SIG-M5 (cell line): ENCODE results near the gene NFE2L2.
A peak's percentile ranks its signal among the peaks of the same experiment; 100 is the strongest.
"Not testable (repeated sequence)": the region's sequence is repeated elsewhere in the genome, so short reads cannot be mapped to it uniquely, and the experiment has no call there.

Source experiments
- DNase-seq: peaks from one replicate; lab custom pipeline; 2025; lab: John Stamatoyannopoulos, UW

Gene NFE2L2

DNA sequence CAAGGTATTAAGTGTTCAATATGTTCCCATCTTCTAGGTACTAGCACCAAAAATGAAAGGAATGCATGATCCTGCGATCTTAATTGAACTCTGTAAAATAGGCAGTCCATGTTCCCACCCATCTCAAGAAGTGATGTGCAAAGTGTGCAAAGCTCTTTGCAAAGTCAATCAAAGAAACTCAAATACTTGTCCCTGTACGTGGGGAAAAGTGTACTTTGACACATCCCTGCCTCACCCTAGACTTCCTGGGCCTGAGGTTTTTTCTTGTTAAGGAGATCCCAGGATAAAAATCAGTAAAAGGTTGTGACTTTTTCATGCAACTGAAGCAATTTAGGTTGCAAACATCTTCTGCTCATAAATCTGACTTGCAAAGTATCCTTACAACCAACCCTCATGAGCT is 26.6 kb downstream of the NFE2L2 start:
- DNase-seq = no peak

- no peak for DNase-seq
Observed at GRCh38 chr2:177235855-177236437, 28.6 kb downstream of the NFE2L2 start.

DNA sequence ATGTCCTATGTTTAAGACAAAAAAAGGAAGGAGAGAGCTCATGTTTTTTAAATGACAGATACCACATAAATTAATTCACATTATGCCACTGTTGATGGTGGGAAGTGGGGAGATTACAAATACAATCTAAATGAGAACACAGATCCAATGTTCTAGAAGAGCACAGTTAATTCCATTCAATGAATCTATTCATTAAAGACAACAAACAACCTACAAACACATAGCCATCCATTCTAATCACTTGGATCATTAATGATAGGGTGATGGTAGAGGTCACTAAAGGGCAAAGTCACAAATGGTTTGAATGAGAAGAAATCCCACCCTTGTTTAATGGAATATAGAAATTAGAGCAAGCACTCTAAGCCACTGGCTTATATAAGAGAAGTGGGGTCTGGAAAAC is 30.3 kb downstream of the NFE2L2 start:
- DNase-seq = no peak

GRCh38 chr2:177232098-177232704 is 32.3 kb downstream of the NFE2L2 start:
- DNase-seq = no peak

DNA sequence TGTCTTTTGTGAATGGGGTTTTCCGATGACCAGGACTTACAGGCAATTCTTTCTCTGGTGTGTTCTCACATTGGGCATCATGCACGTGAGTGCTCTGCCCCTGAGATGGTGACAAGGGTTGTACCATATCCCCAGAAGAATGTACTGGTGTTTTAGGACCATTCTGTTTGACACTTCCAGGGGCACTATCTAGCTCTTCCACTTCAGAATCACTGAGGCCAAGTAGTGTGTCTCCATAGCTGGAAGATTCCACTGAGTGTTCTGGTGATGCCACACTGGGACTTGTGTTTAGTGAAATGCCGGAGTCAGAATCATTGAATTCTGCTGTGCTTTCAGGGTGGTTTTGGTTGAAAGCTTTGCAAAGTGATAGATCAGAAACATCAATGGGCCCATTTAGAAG is 33.3 kb downstream of the NFE2L2 start:
- DNase-seq = no peak

DNA sequence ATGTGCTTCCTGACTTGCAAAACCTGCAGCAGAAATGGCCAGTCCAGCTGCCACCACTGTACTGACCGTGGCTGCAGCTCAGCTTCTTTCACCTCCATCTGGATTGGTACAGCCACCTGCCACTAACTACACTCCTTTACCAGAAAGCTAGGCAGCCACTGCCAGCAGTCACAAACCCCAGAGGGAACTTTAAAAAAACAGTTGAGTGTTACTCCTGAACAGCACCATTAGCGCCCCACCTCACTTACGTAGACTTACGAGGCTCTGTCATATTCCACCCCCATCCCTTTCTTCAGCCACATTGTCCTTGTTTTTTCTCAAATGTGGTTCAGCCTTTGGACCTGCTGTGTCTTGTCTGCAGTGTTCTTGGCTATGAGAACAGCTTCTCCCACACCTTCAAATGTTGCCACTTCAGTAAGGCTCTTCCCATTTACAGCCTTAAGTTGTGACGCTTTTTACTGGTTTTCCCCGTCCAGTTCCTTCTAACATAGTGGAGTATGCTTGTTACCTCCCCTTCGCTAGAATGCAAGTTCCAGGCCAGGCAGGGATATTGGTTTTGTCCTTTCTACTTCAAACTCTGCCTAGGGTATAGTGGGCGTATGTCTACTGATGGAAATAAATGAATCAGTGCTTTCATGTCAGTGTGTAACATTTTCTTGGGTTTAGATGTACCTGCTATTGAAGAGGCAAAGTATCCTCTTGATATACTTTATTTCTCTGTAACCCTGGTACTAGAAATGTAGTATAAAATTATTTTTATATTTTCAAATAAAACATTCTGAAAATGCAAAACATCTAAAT is 34.9 kb downstream of the NFE2L2 start:
- DNase-seq = no peak

DNA sequence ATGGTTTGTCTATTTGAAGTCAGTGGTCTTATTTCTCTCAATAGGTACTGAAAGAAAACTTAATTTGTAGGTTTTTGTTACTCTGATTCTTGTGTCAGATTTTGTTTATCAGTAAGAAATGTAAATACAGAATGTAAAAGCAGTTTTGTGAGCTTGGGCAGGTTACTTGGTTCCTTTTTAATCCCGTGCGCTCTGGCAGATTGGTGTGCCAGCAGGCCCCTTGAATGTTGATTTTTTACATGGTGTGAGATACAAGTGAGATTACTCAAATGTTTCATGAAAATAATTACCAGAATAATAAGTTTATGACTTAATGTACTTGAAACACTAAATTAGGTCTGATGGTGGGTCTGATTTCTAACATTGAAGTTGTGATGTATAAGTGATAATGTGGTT is 38.6 kb downstream of the NFE2L2 start:
- no peak for DNase-seq

DNA sequence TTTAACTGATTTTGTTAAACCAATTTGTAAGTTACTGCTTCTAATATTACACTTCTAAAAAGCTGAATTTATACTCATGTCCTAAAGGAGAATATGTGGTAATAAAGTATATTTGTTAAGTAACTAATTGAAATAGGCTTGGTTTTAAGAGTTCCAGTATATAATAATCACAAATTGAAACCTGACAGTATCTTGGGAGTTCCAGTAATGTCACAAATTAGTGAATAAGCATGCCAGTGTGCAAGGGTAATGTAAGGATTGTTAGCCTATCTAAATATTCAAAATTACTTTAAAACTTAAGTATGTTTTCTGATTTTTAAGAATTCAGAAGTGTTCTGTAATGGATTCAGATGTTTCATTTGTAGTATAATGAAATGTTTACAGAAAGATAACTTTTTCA is 41.1 kb downstream of the NFE2L2 start:
- DNase-seq = not testable (repeated sequence)

GRCh38 chr2:177221970-177222369 is 42.6 kb downstream of the NFE2L2 start:
- DNase-seq = no peak

- DNase-seq = no peak
Observed at GRCh38 chr2:177221534-177221933, 43.0 kb downstream of the NFE2L2 start.

DNA sequence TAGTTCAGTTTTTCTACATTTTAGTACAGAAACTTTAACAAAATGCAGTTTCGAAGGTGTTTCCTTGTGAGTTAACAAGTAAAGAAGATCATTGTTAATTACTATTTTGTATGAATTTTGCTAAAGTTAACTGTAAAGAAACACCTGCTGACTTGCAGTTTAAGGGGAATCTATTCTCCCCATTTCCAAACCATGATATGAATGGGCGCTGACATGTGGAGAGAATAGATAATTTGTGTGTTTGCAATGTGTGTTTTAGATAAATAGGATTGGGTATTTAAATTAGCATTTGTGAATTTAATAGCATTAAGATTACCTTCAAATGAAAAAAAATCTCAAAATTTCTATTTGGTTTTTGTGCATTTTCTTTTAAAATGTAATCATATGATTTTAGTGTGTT is 44.7 kb downstream of the NFE2L2 start:
- not testable (repeated sequence) for DNase-seq

DNA sequence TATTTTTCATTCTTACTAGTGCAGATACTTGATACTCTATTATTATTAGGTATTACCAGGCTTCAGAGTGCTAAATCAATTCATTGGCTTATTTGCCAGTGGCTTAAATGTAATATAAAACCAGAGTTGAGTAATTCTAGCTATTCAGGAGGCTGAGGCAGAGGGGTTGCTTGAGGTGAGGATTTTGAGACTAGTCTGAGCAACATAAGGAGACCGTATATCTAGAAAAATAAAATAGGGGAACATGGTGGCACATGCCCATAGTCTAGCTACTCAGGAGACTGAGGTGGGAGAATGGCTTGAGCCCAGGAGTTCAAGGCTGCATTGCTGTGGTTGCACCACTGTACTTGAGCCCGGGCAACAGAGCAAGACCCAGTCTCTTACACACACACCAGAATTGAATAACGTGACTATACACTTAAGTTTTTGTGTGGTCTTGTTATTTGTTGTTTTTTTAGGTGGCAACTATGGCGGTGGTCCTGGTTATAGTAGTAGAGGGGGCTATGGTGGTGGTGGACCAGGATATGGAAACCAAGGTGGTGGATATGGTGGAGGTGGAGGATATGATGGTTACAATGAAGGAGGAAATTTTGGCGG is 47.2 kb downstream of the NFE2L2 start:
- no peak for DNase-seq

DNA sequence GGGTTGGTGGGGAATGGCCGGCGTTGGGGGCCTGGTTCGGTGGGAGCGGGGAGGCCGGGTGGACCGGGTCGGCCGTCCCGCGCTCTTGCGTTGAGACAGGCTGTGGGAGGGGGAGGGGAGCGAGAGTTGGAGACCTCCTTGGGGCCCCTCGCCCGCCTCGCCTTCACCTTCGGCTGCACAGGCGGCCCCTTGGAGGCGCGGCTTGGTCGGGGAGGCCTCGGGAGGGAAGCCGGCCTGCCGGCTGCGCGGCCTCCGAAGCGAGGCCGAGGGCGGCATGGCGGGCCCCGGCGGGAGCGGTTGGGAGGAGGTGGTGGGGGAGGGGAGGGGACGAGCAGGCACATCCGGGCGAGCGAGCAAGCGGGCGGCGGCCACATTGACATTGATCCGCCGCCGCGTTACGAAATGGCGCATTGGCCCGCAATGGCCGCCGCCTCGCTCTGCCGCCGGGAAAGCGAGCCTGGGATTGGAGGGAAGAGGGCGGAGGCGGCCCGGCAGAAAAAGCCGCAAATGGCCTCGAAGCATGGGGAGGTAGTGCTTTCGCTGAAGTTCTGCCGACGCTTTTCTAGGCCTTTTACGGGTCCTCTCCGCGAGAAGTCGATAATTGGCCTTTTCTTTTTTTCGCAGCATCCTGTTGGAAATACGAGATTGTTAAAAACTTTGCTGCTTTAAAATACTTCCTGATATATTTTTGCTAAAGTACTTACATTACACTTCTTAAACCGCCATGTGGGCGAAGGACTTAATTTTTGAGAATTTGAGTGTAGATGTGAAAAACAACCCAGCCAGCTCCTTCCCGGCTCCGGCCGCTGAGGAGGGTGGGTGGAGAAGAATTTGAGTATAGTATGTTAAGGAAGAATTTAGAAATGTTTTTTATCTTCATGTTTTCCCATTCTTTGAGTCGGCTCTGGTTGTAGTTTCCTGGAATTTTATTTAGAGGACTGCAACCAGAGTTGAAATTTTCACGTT is 51.4 kb downstream of the NFE2L2 start:
- DNase-seq = peak; percentile 48

- DNase-seq = peak; percentile 88
Observed at GRCh38 chr2:177212106-177212890, 52.2 kb downstream of the NFE2L2 start, which contains the start of gene HNRNPA3. HNRNPA3 (plus strand) TSS chr2:177212794; CDS start chr2:177212800, 6 bp downstream.

DNA sequence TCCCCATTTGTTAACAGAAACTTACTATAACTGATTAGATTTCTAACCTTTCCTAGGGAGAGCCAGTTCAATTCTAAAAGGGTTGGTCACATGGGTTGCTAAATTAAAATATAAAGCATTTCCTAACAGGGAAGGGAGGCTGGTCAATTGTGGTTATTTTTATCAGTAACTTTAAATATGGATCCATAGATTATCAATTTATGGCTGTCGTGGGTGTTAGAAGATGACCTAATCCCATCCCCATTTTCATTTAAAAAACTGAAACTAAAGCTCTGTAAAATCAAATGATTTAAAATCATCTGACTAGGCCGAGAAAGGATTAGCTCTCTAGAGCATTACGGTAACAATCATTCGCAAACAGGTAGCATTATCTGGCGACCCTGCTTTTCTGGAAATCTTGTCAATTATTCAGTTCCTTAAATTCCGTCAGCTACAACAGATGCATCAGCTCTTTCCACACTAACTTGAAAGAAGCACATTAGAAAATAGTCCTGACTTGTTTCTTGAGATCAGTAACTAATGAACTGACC is 52.9 kb downstream of the NFE2L2 start:
- DNase-seq = no peak

GRCh38 chr2:177211169-177211568 is 53.4 kb downstream of the NFE2L2 start:
- no peak for DNase-seq

DNA sequence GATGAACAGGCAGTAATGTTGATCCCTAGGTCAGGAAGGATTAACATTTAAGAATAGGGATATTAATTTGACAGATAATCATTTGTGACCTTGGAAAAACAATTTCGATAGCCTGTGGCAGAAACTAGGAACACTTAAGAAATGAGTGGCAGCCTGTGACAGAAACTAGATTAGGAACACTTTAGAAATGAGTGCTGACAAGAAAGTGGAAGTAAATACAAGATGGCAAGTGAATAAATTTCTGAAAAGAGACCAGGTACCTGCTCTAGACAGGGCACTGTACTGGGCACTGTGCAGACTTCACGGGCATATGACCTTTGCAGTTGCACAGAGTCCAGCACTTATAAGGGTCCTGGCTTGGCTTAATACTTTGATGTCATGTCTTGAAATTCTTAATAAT is 57.4 kb downstream of the NFE2L2 start:
- no peak for DNase-seq

DNA sequence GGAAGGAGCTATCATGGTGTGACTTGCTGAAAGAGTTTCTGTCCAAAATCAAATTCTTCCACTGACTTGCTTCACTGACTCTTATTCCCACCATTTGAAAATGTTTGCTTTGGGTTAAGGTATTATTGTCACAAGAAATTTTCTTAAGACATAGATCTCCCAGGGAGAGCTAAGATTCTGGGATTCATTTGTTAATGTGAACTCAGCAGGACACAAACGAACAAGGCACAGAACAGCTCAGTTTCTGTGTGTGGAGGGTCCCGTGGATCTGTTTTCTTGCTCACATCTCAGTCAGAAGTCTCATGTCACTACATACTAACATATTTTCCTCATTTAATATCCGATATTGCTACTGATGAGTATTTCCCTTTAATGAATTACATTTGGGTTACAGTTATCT is 60.1 kb downstream of the NFE2L2 start:
- DNase-seq = no peak

DNA sequence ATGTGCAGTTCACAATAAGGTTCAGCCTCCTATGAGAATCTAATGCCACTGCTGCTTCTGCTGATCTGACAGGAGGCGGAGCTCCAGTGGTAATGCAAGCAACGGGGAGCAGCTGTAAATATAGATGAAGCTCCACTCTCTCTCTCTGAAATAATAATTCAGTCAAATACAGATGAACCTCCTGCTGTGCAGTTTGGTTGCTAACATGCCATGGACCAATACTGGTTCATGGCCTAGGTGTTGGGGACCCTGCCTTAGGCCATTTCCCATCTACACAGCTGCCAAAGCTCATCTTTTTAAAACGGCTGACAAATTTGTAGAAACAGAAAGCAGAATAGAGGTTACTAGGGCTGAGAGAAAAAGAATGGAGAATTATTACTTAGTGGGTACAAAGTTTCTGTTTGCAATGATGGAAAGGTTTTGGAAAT is 62.6 kb downstream of the NFE2L2 start:
- no peak for DNase-seq

GRCh38 chr2:177200419-177200818 is 64.1 kb downstream of the NFE2L2 start:
- not testable (repeated sequence) for DNase-seq

DNA sequence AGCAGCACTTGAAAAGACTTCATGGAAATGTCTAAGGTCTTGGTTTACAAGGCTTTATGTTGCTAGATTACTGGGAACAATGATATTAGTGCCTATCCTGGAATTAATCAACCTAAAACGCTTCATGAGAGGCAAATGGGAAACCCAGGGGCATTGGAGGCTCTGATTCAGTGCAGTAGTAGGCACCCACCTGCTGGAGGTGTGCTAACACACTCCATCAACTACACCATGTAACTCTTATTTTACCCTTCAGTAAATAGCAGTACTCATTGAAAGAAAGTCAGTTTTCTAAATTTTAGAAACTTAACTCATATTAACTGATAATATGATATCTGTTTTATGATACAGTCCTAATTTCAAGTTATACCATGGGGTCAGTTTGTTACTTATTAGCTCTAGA is 69.3 kb downstream of the NFE2L2 start:
- no peak for DNase-seq
